NCI-H524 treated with DMSO at 0.1 percent for 48 hours (cell line): Measurements from ENCODE around the gene INSYN1.
A peak's percentile ranks its signal among the peaks of the same experiment; 100 is the strongest.
"Not testable (repeated sequence)": the region's sequence is repeated elsewhere in the genome, so short reads cannot be mapped to it uniquely, and the experiment has no call there.

Experiments
- DNase-seq: peaks from one replicate; lab custom pipeline; 2025; lab: John Stamatoyannopoulos, UW

The INSYN1 gene

DNA sequence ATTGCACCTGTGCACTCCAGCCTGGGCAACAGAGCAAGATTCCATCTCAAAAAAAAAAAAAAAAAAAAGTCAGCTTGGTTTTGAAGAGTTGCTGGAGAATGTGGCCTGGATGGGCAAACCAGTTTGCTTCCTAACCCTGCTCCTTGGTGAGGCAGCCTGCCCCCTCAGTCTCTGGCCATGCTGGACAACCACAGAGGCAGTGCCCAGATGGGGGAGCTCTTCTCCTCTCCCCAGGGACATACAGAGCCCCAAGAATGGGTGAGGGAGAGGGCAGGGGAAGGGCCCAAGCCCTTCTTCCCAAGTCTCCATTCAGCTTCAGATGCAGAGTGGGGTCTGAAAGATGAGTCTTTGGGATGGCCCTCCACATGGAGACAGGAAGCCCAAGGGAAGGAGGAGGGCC is 41.0 kb downstream of the INSYN1 start:
- no peak for DNase-seq

DNA sequence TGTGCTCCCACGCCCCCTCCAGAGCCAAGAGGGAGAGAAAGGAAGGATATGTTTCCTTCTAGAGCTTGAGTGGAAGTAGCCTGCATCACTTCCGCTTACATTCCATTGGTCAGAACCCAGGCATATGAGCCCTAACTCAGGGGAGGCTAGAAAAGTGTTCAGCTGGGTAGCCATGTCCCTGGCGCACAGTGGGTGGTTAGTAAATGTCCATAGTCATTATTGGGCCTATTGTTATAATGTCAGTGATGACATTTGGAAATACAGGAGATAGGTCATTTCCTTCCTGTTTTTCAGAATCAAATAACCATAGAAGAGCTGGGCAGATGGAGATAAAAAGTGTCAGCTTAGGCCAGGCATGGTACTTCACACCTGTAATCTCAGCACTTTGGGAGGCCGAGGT is 41.6 kb downstream of the INSYN1 start:
- no peak for DNase-seq

DNA sequence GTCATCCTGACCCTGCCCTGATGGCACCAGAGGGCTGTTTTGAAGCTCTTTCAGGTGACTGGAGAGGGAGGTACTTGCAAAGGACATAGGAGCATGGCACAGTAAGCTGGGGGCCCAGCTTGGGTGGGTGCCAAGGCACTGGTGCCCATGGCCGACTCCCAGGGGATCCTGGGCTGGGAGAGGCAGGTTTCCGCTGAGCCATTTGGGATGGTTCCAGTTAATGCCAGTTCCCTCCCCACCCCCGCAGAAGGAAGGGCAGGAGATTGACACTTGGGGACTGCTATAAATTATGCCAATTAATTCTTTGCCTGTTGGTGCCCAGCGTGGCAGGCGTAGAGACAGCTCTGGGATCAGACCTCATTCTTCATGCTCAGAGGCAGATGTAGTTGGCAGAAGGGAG is 42.8 kb downstream of the INSYN1 start:
- DNase-seq, result no peak

DNA sequence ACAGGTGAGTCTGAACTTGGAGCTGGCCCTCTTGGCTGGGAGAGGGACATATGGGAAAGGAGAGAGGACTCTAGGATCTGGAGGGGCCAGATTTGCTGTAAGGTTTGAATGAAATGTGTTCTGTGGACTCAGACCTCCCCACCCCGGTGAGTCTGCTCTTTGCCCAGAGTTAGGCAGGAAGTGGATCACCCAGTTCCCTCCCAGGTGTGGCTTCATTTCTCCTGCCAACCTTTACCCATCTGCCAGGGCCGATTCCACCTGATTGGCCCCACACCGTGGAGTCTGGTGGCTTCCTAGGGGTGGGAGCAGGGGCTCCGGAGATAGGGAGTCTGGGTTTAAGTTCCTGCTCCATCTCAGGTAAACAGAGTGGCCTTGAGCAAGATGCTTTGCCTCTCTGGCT is 43.5 kb downstream of the INSYN1 start:
- no peak for DNase-seq

DNA sequence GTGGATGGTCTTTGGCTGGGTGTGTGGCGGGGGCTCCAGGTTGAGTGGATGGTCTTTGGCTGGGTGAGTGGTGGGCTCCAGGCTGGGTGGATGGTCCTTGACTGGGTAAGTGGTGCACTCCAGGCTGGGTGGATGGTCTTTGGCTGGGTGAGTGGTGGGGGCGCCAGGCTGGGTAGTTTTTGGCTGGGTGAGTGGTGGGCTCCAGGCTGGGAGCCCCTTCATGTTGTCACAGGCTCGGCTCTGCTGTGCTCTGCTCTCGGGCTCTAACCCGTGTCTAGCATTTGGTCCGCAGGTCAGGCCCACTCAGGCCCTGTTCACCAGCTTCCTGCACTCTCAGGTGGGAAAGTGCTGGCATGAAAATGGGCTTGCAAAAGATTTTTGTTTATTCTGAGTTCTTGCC is 43.9 kb downstream of the INSYN1 start:
- DNase-seq, result no peak

DNA sequence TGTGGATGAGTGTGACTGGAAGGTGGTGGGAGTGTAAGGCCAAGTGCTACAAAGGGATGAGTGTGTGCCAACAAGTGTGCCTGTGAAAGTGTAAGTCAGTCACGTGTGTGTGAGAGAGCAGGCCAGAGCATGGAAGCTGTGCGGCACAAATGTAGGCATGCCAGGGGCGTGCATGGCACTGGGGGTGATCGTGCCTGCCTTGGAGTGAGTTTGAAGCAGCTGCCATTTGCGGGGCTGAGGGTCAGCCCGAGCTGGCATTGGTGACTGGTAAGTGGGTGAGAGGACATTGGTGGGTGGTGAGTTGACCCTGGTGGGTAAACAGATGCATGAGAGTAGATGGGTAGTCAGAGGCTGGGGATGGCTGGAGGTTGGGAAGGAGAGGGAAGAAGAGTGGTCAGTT is 44.5 kb downstream of the INSYN1 start:
- DNase-seq, result no peak

DNA sequence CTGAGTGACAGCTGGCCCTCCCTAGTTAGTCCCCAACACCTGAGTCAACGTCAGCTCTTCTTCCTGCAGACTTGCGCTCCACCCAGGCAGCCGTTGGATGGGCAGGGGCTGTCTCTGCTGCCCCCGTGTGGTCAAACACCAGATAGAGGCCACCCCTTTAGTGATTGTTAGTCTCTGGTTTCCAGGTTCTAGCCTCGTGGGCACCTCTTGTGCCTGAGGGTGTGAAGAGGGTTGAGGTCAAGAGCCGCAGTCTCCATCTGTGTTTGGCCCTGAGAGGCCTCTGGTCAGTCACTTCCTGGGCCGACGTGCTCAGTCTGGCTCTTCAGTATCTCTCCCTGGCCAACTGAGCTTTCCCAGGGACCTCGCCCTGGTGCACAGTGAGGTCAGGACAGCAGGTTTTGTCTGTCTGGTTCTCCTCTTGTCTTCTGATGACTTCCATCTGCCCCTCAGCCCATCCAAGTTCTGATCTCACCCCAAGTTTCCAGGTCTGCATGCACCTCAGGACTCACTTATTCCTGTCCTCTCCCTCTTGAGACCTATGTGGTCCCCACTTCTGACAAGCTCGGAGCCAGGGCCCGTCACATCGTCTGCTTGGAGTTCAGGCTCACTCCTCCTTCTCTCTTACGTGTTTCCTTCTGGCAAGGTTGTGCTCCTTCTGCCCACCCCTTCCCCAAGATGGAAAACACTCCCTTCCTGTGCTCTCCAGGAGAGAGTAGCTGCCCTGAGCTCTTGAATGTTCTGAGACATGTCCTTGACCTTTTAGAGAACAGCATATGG is 48.1 kb downstream of the INSYN1 start:
- peak; percentile 35 for DNase-seq

DNA sequence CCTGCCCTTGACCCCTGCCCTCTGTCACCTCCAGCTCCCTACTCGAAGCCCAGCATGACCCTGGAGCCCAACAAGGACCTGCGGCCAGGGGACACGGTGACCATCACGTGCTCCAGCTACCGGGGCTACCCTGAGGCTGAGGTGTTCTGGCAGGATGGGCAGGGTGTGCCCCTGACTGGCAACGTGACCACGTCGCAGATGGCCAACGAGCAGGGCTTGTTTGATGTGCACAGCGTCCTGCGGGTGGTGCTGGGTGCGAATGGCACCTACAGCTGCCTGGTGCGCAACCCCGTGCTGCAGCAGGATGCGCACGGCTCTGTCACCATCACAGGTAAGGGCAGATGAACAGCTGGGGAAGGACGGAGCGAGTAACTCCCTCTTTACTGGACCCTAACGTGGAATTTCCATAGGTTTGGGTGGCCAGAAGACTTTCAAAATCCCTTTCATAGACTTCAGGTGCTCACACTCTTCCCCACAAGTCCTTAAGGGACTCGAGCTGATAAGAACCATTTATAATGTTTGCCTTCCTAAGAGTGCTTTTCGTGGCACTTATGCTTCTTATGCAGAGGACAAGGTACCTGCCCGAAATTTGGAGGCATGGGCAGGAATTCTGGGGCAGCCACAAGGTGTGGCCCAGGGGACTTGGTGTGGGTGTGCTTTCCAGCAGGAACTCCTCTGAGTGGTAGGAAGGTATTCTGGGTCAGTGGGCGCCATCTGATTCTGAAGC is 48.8 kb downstream of the INSYN1 start:
- DNase-seq, result not testable (repeated sequence)

DNA sequence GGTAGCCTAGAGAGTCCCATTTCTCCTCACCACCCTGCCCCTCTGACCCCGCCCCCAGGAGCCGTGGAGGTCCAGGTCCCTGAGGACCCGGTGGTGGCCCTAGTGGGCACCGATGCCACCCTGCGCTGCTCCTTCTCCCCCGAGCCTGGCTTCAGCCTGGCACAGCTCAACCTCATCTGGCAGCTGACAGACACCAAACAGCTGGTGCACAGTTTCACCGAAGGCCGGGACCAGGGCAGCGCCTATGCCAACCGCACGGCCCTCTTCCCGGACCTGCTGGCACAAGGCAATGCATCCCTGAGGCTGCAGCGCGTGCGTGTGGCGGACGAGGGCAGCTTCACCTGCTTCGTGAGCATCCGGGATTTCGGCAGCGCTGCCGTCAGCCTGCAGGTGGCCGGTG is 49.5 kb downstream of the INSYN1 start:
- DNase-seq, result not testable (repeated sequence)

DNA sequence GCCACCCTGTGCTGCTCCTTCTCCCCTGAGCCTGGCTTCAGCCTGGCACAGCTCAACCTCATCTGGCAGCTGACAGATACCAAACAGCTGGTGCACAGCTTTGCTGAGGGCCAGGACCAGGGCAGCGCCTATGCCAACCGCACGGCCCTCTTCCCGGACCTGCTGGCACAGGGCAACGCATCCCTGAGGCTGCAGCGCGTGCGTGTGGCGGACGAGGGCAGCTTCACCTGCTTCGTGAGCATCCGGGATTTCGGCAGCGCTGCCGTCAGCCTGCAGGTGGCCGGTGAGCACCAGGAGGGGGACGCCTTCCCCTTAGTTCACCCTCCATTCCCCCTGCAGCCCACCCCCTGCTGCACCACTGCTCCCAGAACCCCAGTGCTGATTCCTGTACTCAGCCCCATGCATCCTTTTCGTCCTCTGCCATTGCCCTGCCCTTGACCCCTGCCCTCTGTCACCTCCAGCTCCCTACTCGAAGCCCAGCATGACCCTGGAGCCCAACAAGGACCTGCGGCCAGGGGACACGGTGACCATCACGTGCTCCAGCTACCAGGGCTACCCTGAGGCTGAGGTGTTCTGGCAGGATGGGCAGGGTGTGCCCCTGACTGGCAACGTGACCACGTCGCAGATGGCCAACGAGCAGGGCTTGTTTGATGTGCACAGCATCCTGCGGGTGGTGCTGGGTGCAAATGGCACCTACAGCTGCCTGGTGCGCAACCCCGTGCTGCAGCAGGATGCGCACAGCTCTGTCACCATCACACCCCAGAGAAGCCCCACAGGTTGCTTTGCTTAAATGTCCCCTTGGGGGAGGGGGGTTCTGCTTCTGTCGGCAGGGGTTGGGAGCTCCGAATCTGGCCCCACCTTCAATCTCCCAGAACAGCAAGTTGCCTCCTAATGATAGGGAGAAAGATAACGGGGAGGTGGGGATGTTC is 50.6 kb downstream of the INSYN1 start:
- not testable (repeated sequence) for DNase-seq

DNA sequence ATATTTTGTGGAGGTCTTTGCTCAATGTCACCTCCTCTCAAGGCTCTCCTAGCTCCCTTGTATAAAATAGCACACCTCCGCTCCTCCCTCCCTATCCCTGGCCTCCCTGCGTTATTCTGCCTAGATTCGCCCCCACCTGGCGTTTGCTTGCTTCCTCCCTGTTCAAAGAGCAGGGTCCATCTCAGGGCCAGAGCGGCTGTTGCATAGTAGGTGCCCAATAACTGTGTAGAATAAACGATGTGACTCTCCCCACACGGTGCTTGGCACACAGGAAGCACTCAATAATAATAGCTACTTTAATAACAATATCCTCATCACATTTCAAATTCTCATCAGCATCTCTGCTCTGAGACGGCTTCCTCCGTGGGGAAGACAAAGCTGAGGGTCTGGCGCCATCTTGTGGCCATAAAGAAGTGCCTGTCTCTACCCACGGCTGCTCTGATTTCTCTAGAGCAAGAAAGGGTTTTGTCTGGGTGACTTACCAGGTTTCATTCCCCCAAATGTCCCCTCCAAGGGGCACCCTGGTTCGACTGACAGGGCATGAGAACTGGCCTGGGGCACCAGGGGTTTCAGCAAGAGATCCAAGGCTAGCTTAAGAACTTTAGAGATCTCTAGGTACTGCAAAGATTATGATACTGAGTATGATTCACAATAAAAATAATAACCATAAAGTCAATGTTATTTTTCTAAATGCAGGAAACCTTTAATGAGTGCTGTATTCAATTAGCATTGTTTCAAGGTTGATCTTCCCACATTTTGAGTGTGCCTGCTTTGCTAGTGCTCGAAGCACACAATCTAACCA is 52.9 kb downstream of the INSYN1 start:
- peak; percentile 17 for DNase-seq

DNA sequence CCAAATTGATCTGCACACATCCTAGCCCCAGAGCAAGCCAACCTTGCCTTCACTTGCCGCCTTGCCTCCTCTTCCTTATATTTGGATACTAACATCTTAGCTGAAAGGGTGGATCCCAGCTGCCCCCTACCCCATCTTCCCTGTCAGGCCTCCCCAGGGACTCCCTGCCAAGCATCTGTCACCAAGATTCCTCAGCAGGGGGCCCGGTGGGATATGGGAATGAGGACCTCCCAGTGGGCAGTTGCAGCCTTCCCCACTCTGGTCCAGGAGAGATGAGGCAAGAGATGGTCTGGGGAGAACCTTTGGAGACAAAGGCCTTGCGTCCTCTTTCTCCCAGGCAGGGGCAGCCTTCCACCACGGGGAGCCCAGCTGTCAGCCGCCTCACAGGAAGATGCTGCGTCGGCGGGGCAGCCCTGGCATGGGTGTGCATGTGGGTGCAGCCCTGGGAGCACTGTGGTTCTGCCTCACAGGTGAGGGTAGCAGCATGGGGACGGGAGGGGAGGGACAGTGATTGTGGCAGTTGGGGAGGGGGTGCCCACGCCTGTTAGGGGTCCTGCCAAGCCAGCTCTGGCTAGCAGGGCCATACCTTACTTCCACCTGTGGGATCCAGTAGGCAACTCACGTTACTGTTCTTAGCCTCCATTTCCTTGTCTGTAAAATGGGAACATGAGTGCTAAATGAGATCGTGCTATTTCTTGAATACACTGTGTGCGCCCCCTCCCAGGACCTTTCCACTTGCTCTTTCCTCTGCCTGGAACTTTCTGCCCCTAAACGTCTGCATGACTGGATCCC is 53.7 kb downstream of the INSYN1 start:
- DNase-seq, result no peak

DNA sequence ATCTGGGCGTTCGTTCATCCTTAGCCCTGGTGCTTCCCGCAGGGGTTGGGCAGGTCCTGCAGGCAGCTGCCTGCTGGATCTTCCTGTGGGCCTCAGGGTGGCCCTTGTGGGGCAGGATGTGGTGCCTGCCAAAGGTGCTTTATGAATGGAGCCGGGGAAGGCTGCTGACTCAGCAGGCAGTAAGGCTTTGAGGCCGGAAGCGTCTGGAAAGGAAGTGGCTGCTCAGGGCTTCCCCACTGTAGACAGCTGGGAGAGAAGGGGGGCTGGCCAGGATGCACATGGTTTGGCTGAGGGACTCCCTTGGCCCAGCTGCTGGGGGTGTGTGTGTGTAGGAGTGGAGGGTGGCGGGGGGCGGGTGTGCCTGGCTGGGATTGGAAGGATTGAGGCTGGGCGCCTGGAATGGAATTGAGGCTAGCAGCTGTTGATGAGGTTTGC is 56.1 kb downstream of the INSYN1 start:
- peak; percentile 78 for DNase-seq

DNA sequence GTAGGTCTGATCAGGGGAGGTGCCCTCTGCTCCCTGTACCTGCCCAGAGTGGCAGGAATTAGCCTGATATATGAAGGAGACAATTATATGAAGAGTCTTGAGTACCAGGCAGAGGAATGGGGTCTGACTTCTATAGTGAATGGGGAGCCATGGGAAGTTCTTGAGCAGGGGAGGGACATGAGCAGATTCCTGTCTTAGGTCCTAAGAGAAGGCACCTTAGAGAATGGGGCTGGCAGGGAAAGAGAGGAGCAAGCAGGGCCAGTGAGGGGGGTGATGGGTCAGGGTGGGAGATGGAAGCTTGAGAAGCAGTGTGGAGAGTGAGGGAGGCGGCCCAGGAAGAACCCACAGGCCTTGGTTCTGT is 56.5 kb downstream of the INSYN1 start:
- DNase-seq, result no peak

DNA sequence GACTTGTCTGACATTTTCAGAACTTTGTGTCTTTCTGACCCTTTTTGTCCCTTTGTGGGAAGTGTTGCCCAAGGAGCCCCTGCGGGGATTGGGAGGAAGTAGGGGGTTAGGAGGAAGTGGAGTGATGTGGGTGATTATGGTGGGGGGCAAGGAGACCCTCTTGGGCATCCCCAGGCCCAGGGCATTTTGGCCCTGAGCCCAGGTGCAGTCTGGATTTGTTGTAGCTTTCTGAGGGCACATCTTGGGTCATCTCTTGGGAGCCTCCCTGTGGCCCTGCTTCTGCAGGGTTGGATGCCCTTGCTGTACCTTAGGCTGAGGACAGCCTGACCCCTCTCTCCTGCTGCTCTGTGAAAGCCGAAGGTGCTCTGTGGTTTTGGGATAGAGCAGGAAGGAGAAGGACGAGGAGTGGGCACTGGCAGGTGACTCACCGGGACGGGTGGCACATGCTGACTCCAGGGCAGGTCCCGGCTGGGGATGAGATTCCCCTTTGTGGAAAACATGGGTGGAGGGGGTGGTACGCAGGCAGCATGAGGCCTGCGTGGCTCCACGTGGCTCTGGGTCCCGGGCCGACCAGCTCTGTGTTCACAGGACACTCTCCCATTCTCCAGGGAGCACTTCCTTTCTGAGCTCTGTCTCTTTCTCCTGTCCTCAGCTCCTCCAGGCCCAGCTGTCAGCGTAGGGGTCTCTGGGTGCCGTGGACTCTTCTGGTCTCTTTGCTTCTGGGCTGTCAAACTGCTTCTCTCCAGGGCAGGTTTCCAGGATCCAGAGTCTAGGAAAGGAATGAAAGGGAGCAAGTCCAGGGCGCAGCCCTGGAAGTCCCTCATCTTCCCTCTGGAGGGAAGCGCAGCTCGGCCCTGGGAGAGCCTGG is 57.1 kb downstream of the INSYN1 start:
- DNase-seq, result no peak

DNA sequence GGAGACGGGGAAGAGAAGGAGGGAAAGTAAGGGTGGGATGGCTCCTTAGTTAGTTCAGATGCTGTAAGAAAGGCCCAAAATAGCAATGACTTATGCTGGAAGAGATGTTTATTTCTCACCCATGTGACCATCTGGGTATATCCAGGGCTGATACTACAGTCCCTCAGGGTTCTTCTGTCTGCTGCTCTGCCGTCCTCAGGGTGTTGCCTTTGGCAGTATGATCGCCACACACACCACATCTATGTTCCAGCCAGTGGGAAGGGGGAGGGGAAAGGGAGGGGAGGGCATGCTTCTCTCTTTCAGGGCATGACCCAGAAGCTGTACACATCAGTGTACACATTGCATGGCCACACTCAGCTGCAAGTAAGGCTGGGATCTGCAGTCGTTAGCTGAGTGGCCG is 58.7 kb downstream of the INSYN1 start:
- no peak for DNase-seq

DNA sequence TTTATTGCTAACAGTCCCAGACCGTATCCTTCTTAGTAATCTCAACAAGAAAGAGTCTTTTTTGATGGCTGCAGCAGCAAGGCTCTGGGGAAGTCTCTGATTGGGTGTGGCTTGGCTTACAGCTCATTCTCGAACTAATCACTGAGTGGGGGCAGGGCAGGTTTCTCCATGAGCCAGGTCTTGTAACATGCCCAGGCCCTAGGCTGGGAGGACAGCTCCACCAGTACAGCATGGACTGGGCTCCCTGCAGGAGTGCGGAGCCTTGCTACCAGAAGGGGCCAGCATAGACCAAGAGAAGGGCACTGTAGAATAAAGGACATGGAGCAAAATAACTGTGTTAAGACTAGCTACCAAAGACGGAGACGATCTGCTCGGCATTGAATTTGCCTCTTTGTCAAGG is 61.8 kb downstream of the INSYN1 start:
- DNase-seq, result no peak

DNA sequence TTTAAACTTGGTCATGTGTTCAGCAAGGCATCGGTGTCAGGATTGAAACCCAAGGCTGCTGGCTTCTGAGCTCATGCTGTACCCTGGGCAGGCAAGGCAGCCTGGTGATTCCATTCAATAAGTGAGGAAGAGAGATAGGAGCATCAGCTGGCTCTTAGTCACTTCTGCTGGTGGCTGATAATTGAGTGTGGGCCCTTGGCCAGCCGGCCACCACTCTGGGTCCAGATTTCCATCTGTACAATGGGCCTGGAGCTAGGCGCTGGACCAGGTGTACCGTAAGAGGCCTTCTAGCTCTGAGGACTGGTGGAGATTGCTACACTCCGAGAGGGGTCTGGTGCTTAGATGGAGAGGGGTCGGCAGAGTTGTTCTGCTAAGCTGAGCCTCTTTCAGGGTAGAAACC is 64.7 kb downstream of the INSYN1 start:
- no peak for DNase-seq

DNA sequence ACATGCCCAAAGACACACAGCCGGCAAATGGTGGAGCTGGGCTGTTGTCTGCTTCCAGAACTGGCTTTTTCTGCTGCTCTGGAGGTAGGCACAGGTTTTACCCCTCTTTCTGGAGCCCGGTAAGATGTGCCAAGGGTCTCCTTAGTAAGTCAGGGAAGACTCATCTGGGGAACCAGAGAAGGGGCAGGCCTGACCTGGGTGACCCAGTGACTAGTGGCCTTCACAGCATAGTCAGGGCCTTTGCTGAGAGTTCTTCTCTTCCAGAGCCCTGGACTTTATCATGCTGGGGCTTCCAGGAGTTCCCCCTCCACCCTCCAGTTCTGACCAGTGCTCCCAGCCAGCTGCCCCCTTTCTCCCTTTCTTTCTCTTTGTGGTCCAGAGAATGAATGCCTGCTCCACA is 65.8 kb downstream of the INSYN1 start:
- no peak for DNase-seq

DNA sequence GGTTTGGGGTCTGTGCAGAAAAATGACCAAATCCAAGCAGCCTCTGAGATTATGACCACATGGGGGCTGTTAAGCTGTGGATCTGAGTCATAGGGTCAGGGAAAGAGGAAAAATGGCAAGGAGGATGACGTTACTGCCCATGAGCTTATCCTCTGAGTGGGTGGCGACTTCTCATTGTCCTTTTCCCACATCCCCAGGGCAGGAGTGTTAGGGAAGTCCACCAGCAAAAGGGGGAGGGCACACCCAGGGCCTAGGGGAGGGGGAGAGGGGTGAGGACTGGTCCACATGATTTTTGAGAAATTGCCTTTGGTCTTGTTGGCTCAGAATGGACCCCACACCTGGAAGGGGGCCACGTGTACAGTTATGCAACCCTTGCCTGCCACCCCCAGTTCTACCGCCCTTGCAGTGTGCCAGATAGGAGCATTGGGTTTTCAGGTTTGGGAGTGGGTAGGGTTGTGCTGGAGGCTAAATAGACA is 66.3 kb downstream of the INSYN1 start:
- DNase-seq, result no peak
